WTC11 (cell line): ENCODE measurements around the gene TBX4. TPM values are rescaled to one million over a fixed set of nuclear protein-coding genes. Genes with fewer than 3 reads are reported as not detected.

ENCODE experiments used
- ATAC-seq: fragments of 200-7000 bp; cut with Tn5 transposase; 2 replicates; pipeline ENCODE4 v1.10.0; 2021; ENCODE audit warnings: mild to moderate bottlenecking, moderate library complexity
- CTCF ChIA-PET: fragments of 300-600 bp; sonication (Branson Sonifier 250); formaldehyde crosslinking; loops from one replicate; lab custom pipeline; 2021; ENCODE audit warnings: antibody characterized with exemption; lab: Charles Lee
- POLR2A ChIA-PET: fragments of 350-600 bp; sonication (Branson Sonifier 250); formaldehyde crosslinking; loops from one replicate; lab custom pipeline; 2021; ENCODE audit warnings: antibody characterized with exemption; lab: Charles Lee
- DNase-seq: peaks from one replicate; pipeline ENCODE4 v3.0.0; 2021; ENCODE audit warnings: low spot score
- H3K27ac Mint-ChIP-seq: 2 replicates; pipeline ENCODE4 v1.8.0; 2021; ENCODE audit warnings: mixed read lengths
- H3K27me3 Mint-ChIP-seq: 2 replicates; pipeline ENCODE4 v1.8.0; 2021; ENCODE audit warnings: low read depth, mild to moderate bottlenecking, moderate library complexity, mixed read lengths
- H3K36me3 Mint-ChIP-seq: 2 replicates; pipeline ENCODE4 v1.8.0; 2021; ENCODE audit warnings: mixed read lengths
- H3K4me1 Mint-ChIP-seq: 2 replicates; pipeline ENCODE4 v1.8.0; 2022; ENCODE audit warnings: mixed read lengths
- H3K4me3 Mint-ChIP-seq: 2 replicates; pipeline ENCODE4 v1.8.0; 2021; ENCODE audit warnings: mild to moderate bottlenecking, moderate library complexity, mixed read lengths
- H3K9me3 Mint-ChIP-seq: 2 replicates; pipeline ENCODE4 v1.8.0; 2021; ENCODE audit warnings: mixed read lengths
- AFF4 ChIP-seq: sonication (generic); formaldehyde crosslinking; IDR thresholded peaks from 2 replicates; pipeline ENCODE4 v1.8.1; 2023; ENCODE audit warnings: mild to moderate bottlenecking, missing genetic modification reagents, borderline replicate concordance
- ARID4B ChIP-seq: sonication (generic); formaldehyde crosslinking; IDR thresholded peaks from 2 replicates; pipeline ENCODE4 v1.8.0; 2023; ENCODE audit warnings: missing genetic modification reagents, mild to moderate bottlenecking, borderline replicate concordance
- ERG ChIP-seq: fragments of 250-450 bp; sonication (Bioruptor Pico); IDR thresholded peaks from 2 replicates; pipeline ENCODE4 v1.8.0; 2021; ENCODE audit warnings: mild to moderate bottlenecking
- FOXJ3 ChIP-seq: sonication (generic); formaldehyde crosslinking; IDR thresholded peaks from 2 replicates; pipeline ENCODE4 v1.9.0; 2021; ENCODE audit warnings: missing genetic modification reagents, mild to moderate bottlenecking, borderline replicate concordance
- HMGXB4 ChIP-seq: sonication (generic); formaldehyde crosslinking; IDR thresholded peaks from 2 replicates; pipeline ENCODE4 v1.8.1; 2023; ENCODE audit warnings: mild to moderate bottlenecking, moderate library complexity, missing genetic modification reagents
- MAX ChIP-seq: sonication (generic); formaldehyde crosslinking; IDR thresholded peaks from 2 replicates; pipeline ENCODE4 v1.8.0; 2022; ENCODE audit warnings: mild to moderate bottlenecking, missing genetic modification reagents
- NFATC4 ChIP-seq: fragments of 250-450 bp; sonication (Bioruptor Pico); IDR thresholded peaks from 2 replicates; pipeline ENCODE4 v1.9.0; 2021; ENCODE audit warnings: mild to moderate bottlenecking
- NFE2L1 ChIP-seq: sonication (generic); formaldehyde crosslinking; IDR thresholded peaks from 2 replicates; pipeline ENCODE4 v1.8.1; 2023; ENCODE audit warnings: missing genetic modification reagents
- NFYB ChIP-seq: sonication (generic); formaldehyde crosslinking; conservative IDR thresholded peaks from 2 replicates; pipeline ENCODE4 v1.8.0; 2022; ENCODE audit warnings: low read depth, missing genetic modification reagents
- NR2C2 ChIP-seq: sonication (generic); formaldehyde crosslinking; IDR thresholded peaks from 2 replicates; pipeline ENCODE4 v1.8.0; 2022; ENCODE audit warnings: mild to moderate bottlenecking, missing genetic modification reagents
- NR3C1 ChIP-seq: sonication (generic); formaldehyde crosslinking; conservative IDR thresholded peaks from 2 replicates; pipeline ENCODE4 v1.8.1; 2023; ENCODE audit warnings: low read depth, mild to moderate bottlenecking, missing genetic modification reagents
- PREB ChIP-seq: sonication (generic); formaldehyde crosslinking; IDR thresholded peaks from 2 replicates; pipeline ENCODE4 v1.8.1; 2022; ENCODE audit warnings: mild to moderate bottlenecking, missing genetic modification reagents, moderate library complexity, borderline replicate concordance
- TCF7 ChIP-seq: sonication (generic); formaldehyde crosslinking; IDR thresholded peaks from 2 replicates; pipeline ENCODE4 v1.8.0; 2022; ENCODE audit warnings: mild to moderate bottlenecking, low read depth, missing genetic modification reagents, moderate library complexity
- USF1 ChIP-seq: sonication (generic); formaldehyde crosslinking; IDR thresholded peaks from 2 replicates; pipeline ENCODE4 v1.8.0; 2022; ENCODE audit warnings: mild to moderate bottlenecking, missing genetic modification reagents
- ZMAT4 ChIP-seq: fragments of 250-450 bp; sonication (Bioruptor Pico); IDR thresholded peaks from 2 replicates; pipeline ENCODE4 v1.9.0; 2021; ENCODE audit warnings: mild to moderate bottlenecking
- ZNF121 ChIP-seq: sonication (generic); formaldehyde crosslinking; IDR thresholded peaks from 2 replicates; pipeline ENCODE4 v1.8.0; 2023; ENCODE audit warnings: missing genetic modification reagents
- ZNF317 ChIP-seq: sonication (generic); formaldehyde crosslinking; IDR thresholded peaks from 2 replicates; pipeline ENCODE4 v1.8.1; 2023; ENCODE audit warnings: low read depth, mild to moderate bottlenecking, moderate library complexity, missing genetic modification reagents, borderline replicate concordance
- ZNF532 ChIP-seq: fragments of 250-450 bp; sonication (Bioruptor Pico); IDR thresholded peaks from 2 replicates; pipeline ENCODE4 v1.9.0; 2021; ENCODE audit warnings: mild to moderate bottlenecking, borderline replicate concordance
- total RNA-seq: library from RNA; stranded (reverse); gene quantifications from 3 replicates; pipeline ENCODE4 v1.2.3, GENCODE V29; 2021

Gene TBX4
- total RNA-seq, 1 experiment from 2014 or later, result not detected

- H3K4me3 Mint-ChIP-seq, result no peak overlapping the region
- TF ChIP-seq NR2C2, result no peak
- no peak for TF ChIP-seq NFE2L1 (CRISPR knock-in tag)
- TF ChIP-seq TCF7 (CRISPR knock-in tag), result no peak
- no peak for TF ChIP-seq AFF4
- no peak for TF ChIP-seq ERG
- no peak for TF ChIP-seq NFYB (CRISPR knock-in tag)
- no peak for TF ChIP-seq HMGXB4 (CRISPR knock-in tag)
- TF ChIP-seq FOXJ3 (CRISPR knock-in tag), result no peak
- TF ChIP-seq ARID4B, result no peak
- TF ChIP-seq NFATC4 (CRISPR knock-in tag), result no peak
- TF ChIP-seq ZNF532 (CRISPR knock-in tag), result no peak
- no peak for TF ChIP-seq MAX
- no peak for TF ChIP-seq NR3C1 (CRISPR knock-in tag)
- no peak for TF ChIP-seq ZNF317 (CRISPR knock-in tag)
- TF ChIP-seq USF1 (CRISPR knock-in tag), result no peak
- TF ChIP-seq ZNF121 (CRISPR knock-in tag), result no peak
- TF ChIP-seq PREB (CRISPR knock-in tag), result no peak
- no peak for TF ChIP-seq ZMAT4
- H3K4me1 Mint-ChIP-seq, result peaks cover 10% of the 10 kb centered on the region
- DNase-seq (no peak), ATAC-seq (no peak)
- H3K9me3 Mint-ChIP-seq, result no peaks in the 10 kb centered on the region
- no peaks in the 10 kb centered on the region for H3K27me3 Mint-ChIP-seq
- CTCF ChIA-PET, result interaction anchor here (1.0 kb wide), 1 partner anchor 11 kb away, joined by 4 read pairs; no protein-coding TSS in a partner anchor
- POLR2A ChIA-PET, result no interaction called here
- no peak overlapping the region for H3K27ac Mint-ChIP-seq
- no peaks in the 10 kb centered on the region for H3K36me3 Mint-ChIP-seq
These were observed 55.3 kb downstream of the TBX4 start for GRCh38 chr17:61507383-61508066.
